ENCODE data around the gene LRRC25. TPM values are rescaled to one million over a fixed set of nuclear protein-coding genes. Genes with fewer than 3 reads are reported as not detected.
"Not testable (repeated sequence)": the region's sequence is repeated elsewhere in the genome, so short reads cannot be mapped to it uniquely, and the experiment has no call there.

The LRRC25 gene
- total RNA-seq, 1 donor from 2014 or later: 3.9 TPM

GRCh38 chr19:18351544-18351943 lies 45.9 kb downstream of the LRRC25 start:
- H3K4me1 ChIP-seq: no peaks in the 10 kb centered on the region
- intact Hi-C loops (cut with DNase I): no loop called here

GRCh38 chr19:18350490-18350889 lies 46.9 kb downstream of the LRRC25 start:
- Histone ChIP-seq H3K9me3 (no peaks in the 10 kb centered on the region), H3K4me1 (no peaks in the 10 kb centered on the region), H3K27me3 (no peaks in the 10 kb centered on the region), H3K36me3 (peaks cover 0 to 2% of the 10 kb centered on the region in 2 donors), H3K27ac (no peak overlapping the region), H3K4me3 (no peak overlapping the region)
- intact Hi-C loops (cut with DNase I): no loop called here
- TF ChIP-seq, protein P1, sequence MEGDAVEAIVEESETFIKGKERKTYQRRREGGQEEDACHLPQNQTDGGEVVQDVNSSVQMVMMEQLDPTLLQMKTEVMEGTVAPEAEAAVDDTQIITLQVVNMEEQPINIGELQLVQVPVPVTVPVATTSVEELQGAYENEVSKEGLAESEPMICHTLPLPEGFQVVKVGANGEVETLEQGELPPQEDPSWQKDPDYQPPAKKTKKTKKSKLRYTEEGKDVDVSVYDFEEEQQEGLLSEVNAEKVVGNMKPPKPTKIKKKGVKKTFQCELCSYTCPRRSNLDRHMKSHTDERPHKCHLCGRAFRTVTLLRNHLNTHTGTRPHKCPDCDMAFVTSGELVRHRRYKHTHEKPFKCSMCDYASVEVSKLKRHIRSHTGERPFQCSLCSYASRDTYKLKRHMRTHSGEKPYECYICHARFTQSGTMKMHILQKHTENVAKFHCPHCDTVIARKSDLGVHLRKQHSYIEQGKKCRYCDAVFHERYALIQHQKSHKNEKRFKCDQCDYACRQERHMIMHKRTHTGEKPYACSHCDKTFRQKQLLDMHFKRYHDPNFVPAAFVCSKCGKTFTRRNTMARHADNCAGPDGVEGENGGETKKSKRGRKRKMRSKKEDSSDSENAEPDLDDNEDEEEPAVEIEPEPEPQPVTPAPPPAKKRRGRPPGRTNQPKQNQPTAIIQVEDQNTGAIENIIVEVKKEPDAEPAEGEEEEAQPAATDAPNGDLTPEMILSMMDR (IDR thresholded peaks at IDR 0.05): no peak
- TF ChIP-seq POLR2AphosphoS5 (IDR thresholded peaks at IDR 0.05; ENCODE audit: insufficient read depth in 1 of 2, low read depth in 1 of 2): no peak
- DNase-seq (ENCODE audit: extremely low spot score in 2 of 2): no peak

More at GRCh38 chr19:18351544-18351943, 45.9 kb downstream of the LRRC25 start:
- Histone ChIP-seq H3K9me3 (no peaks in the 10 kb centered on the region), H3K4me3 (no peak overlapping the region), H3K27ac (no peak overlapping the region), H3K27me3 (no peaks in the 10 kb centered on the region), H3K36me3 (peaks cover 0 to 13% of the 10 kb centered on the region in 2 donors)
- TF ChIP-seq POLR2AphosphoS5 (IDR thresholded peaks at IDR 0.05; ENCODE audit: insufficient read depth in 1 of 2, low read depth in 1 of 2) (no peak), POLR2A (IDR thresholded peaks at IDR 0.05) (no peak)
- TF ChIP-seq, protein P1 (IDR thresholded peaks at IDR 0.05): no peak
- DNase-seq (ENCODE audit: extremely low spot score in 2 of 2): no peak

GRCh38 chr19:18349524-18350128 lies 47.8 kb downstream of the LRRC25 start:
- H3K9me3 ChIP-seq: no peaks in the 10 kb centered on the region
- no peak for DNase-seq (ENCODE audit: extremely low spot score in 2 of 2)
- intact Hi-C loops (cut with DNase I): loop anchor here (5.0 kb wide), 1 partner anchor 63 kb away; no protein-coding TSS in a partner anchor
- no peak for TF ChIP-seq POLR2AphosphoS5 (IDR thresholded peaks at IDR 0.05; ENCODE audit: insufficient read depth in 1 of 2, low read depth in 1 of 2)
- TF ChIP-seq, protein P1 (IDR thresholded peaks at IDR 0.05): peak; percentile 66 to 78 (median 67)
- no peak overlapping the region for H3K27ac ChIP-seq
- H3K36me3 ChIP-seq: no peaks in the 10 kb centered on the region
- H3K4me1 ChIP-seq: no peaks in the 10 kb centered on the region
- no peaks in the 10 kb centered on the region for H3K27me3 ChIP-seq
- no peak overlapping the region for H3K4me3 ChIP-seq

DNA sequence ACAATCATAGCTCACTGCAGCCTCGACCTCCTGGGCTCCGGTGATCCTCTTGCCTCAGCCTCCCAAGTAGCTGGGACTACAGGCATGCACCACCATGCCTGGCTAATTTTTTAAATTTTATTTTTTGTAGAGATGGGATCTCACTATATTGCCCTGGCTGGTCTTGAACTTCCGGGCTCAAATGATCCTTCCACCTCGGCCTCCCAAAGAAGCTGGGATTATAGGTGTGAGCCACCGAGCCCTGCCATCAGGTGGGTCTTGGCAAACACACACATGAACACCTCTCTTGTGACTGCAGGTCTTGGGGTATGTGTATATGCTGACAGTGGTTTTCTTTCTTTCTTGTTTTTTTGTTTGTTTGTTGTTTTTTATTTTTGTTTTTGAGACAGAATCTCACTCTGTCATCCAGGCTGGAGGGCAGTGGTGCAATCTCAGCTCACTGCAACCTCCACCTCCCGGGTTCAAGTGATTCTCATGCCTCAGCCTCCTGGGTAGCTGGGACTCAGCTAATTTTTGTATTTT lies 48.5 kb downstream of the LRRC25 start:
- H3K4me3 ChIP-seq; H3K27me3 ChIP-seq; H3K27ac ChIP-seq; H3K9me3 ChIP-seq; DNase-seq (ENCODE audit: extremely low spot score in 2 of 2); H3K36me3 ChIP-seq; H3K4me1 ChIP-seq: not testable (repeated sequence)
- intact Hi-C loops (cut with DNase I): loop anchor here (5.0 kb wide), 1 partner anchor 63 kb away; no protein-coding TSS in a partner anchor

DNA sequence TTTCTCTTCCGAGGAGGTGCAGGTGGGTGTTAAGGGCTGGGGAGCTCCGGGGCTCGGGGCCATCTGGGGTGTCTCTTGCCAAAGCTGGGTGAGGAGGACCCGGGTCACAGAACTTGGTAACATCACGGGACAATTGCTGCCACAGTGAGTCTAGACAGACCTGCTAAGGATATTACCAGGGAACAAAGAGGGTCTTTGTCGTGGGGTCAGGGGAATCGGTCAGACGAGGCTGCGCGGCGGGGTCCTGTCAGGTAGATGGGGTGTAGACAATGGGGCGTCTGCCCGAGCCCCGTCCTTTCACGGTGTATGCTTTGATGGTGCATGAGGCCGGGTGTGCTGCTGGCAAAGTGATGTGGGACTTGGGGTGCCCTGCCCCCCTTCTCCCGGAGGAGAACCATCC lies 49.3 kb downstream of the LRRC25 start:
- Histone ChIP-seq H3K36me3 (no peaks in the 10 kb centered on the region), H3K27ac (no peak overlapping the region), H3K27me3 (no peaks in the 10 kb centered on the region), H3K4me3 (no peak overlapping the region), H3K4me1 (no peaks in the 10 kb centered on the region), H3K9me3 (no peaks in the 10 kb centered on the region)
- DNase-seq (ENCODE audit: extremely low spot score in 2 of 2): no peak
- intact Hi-C loops (cut with DNase I): loop anchor here (5.0 kb wide), 1 partner anchor 64 kb away; no protein-coding TSS in a partner anchor
- TF ChIP-seq POLR2A (IDR thresholded peaks at IDR 0.05) (no peak), POLR2AphosphoS5 (IDR thresholded peaks at IDR 0.05; ENCODE audit: insufficient read depth in 1 of 2, low read depth in 1 of 2) (no peak)
- TF ChIP-seq, protein P1 (IDR thresholded peaks at IDR 0.05): no peak
